IMR-90 (cell line): Measurements from ENCODE around the gene SLC39A11. TPM values are rescaled to one million over a fixed set of nuclear protein-coding genes. Genes with fewer than 3 reads are reported as not detected.
"Not testable (repeated sequence)": the region's sequence is repeated elsewhere in the genome, so short reads cannot be mapped to it uniquely, and the experiment has no call there.

Experiments
- ATAC-seq: fragments of 200-7000 bp; cut with Tn5 transposase; 2 replicates; pipeline ENCODE4 v1.9.1; 2020; ENCODE audit warnings: low read depth, mild to moderate bottlenecking, moderate library complexity
- BruUV-seq: library from RNA; stranded (reverse); fragments of 400-500 nt; replicated peaks from 2 replicates; lab custom pipeline; 2021; lab: Mats Ljungman, UMichigan
- CTCF ChIA-PET: fragments of 300-600 bp; formaldehyde crosslinking; extraction: SDS; loops from one replicate; lab custom pipeline; 2021; ENCODE audit warnings: antibody characterized with exemption; lab: Yijun Ruan, JAX
- POLR2A ChIA-PET: fragments of 300-600 bp; sonication (Branson Sonifier 250); formaldehyde crosslinking; loops from one replicate; lab custom pipeline; 2022; ENCODE audit warnings: antibody characterized with exemption; ENCODE audit not compliant: unreplicated experiment; lab: Charles Lee
- DNase-seq: peaks from one replicate; pipeline ENCODE4 v3.0.0; 2013
- H2AFZ ChIP-seq: replicated peaks from 2 replicates; pipeline ENCODE3; 2013; ENCODE audit warnings: low read length, mild to moderate bottlenecking; ENCODE audit not compliant: poor library complexity
- H2AK5ac ChIP-seq: 2 replicates; pipeline ENCODE4 v1.6.1; 2013; ENCODE audit warnings: low read depth, low read length, inconsistent platforms
- H2AK9ac ChIP-seq: replicated peaks from 2 replicates; pipeline ENCODE3; 2013; ENCODE audit warnings: mild to moderate bottlenecking, low read depth, low read length, moderate library complexity; ENCODE audit not compliant: poor library complexity
- H2BK120ac ChIP-seq: 2 replicates; pipeline ENCODE4 v1.6.1; 2013; ENCODE audit warnings: low read depth, low read length, inconsistent platforms
- H2BK15ac ChIP-seq: 3 replicates; pipeline ENCODE4 v1.6.1; 2013; ENCODE audit warnings: low read depth, low read length, inconsistent platforms
- H2BK20ac ChIP-seq: 2 replicates; pipeline ENCODE4 v1.6.1; 2013; ENCODE audit warnings: low read depth, mild to moderate bottlenecking, inconsistent platforms, low read length, moderate library complexity
- H2BK5ac ChIP-seq: 2 replicates; pipeline ENCODE4 v1.6.1; 2013; ENCODE audit warnings: mild to moderate bottlenecking, low read depth, low read length, inconsistent platforms; ENCODE audit not compliant: poor library complexity, severe bottlenecking
- H3K14ac ChIP-seq: replicated peaks from 2 replicates; pipeline ENCODE4 v1.6.1; 2013; ENCODE audit warnings: low read depth, low read length, inconsistent platforms
- H3K18ac ChIP-seq: 2 replicates; pipeline ENCODE4 v1.6.1; 2013; ENCODE audit warnings: low read depth, low read length, control low read depth
- H3K23ac ChIP-seq: 2 replicates; pipeline ENCODE4 v1.6.1; 2013; ENCODE audit warnings: low read depth, low read length, inconsistent platforms
- H3K27ac ChIP-seq: 2 replicates; pipeline ENCODE4 v1.5.1; 2013; ENCODE audit warnings: mild to moderate bottlenecking, control low read depth, low read length; ENCODE audit not compliant: insufficient read depth
- H3K27me3 ChIP-seq: 2 replicates; pipeline ENCODE4 v1.6.1; 2013; ENCODE audit warnings: low read length; ENCODE audit not compliant: control insufficient read depth, insufficient read depth
- H3K36me3 ChIP-seq: 2 replicates; pipeline ENCODE4 v1.6.1; 2013; ENCODE audit warnings: low read length, mixed read lengths; ENCODE audit not compliant: control insufficient read depth, insufficient read depth
- H3K4ac ChIP-seq: 2 replicates; pipeline ENCODE4 v1.6.1; 2013; ENCODE audit warnings: low read depth, low read length, inconsistent platforms
- H3K4me1 ChIP-seq: 2 replicates; pipeline ENCODE4 v1.6.1; 2013; ENCODE audit warnings: low read length, mixed read lengths; ENCODE audit not compliant: control insufficient read depth, insufficient read depth
- H3K4me2 ChIP-seq: 2 replicates; pipeline ENCODE4 v1.6.1; 2013; ENCODE audit warnings: low read depth, mild to moderate bottlenecking, control low read depth, low read length, moderate library complexity
- H3K4me3 ChIP-seq: 2 replicates; pipeline ENCODE4 v1.5.1; 2013; ENCODE audit warnings: low read depth, mild to moderate bottlenecking, control low read depth, low read length, moderate library complexity; ENCODE audit not compliant: insufficient read depth
- H3K56ac ChIP-seq: 2 replicates; pipeline ENCODE4 v1.6.1; 2013; ENCODE audit warnings: low read length, inconsistent platforms; ENCODE audit not compliant: insufficient read depth; ENCODE audit errors: extremely low read depth
- H3K79me1 ChIP-seq, 2 experiments: 2 replicates each; pipeline ENCODE4 v1.6.1; 2013; ENCODE audit warnings: low read length in 2 of 2, inconsistent platforms in 1 of 2, low read depth in 1 of 2
- H3K9ac ChIP-seq: 2 replicates; pipeline ENCODE4 v1.6.1; 2013; ENCODE audit warnings: low read depth, low read length, control low read depth
- H3K9me1 ChIP-seq: 2 replicates; pipeline ENCODE4 v1.6.1; 2013; ENCODE audit warnings: low read length, inconsistent platforms; ENCODE audit not compliant: insufficient read depth
- H3K9me3 ChIP-seq: 2 replicates; pipeline ENCODE4 v1.6.1; 2013; ENCODE audit warnings: low read length; ENCODE audit not compliant: control insufficient read depth, insufficient read depth
- H4K20me1 ChIP-seq: 2 replicates; pipeline ENCODE4 v1.6.1; 2013; ENCODE audit warnings: low read length, inconsistent platforms; ENCODE audit not compliant: insufficient read depth
- H4K5ac ChIP-seq: 2 replicates; pipeline ENCODE4 v1.6.1; 2013; ENCODE audit warnings: mild to moderate bottlenecking, low read depth, low read length, control low read depth
- H4K8ac ChIP-seq, 2 experiments: 2 replicates each; pipeline ENCODE4 v1.6.1; 2013; ENCODE audit warnings: low read depth in 2 of 2, low read length in 2 of 2, control low read depth in 1 of 2, inconsistent platforms in 1 of 2
- H4K91ac ChIP-seq: 2 replicates; pipeline ENCODE4 v1.6.1; 2013; ENCODE audit warnings: low read depth, low read length, inconsistent platforms; ENCODE audit not compliant: insufficient read depth
- WGBS, 2 experiments: methylation state at CpG; one replicate each; pipeline versions ENCODE4 v1.1.5 to v1.1.7; 2013; ENCODE audit warnings: missing lambda C conversion rate in 2 of 2; ENCODE audit not compliant: insufficient read length in 1 of 2; ENCODE audit errors: extremely low coverage in 2 of 2; 5-methylcytosine and 5-hydroxymethylcytosine counted together
- dilution Hi-C: fragments of 300-500 bp; cut with HindIII; formaldehyde crosslinking; loops from one replicate; pipeline ENCODE4 v1.14.3; 2018; ENCODE audit warnings: low sequenced_read_pairs; ENCODE audit not compliant: unreplicated experiment
- in situ Hi-C: fragments of 300-500 bp; cut with MboI; formaldehyde crosslinking; loops from 3 replicates; pipeline ENCODE4 v1.14.3; 2019; ENCODE audit warnings: low sequenced_read_pairs, inconsistent platforms, mixed read lengths
- intact Hi-C: fragments of 100-400 bp; cut with micrococcal nuclease; formaldehyde crosslinking; loops from 2 replicates; pipeline ENCODE4 v1.10.0; 2022
- polyA plus RNA-seq, 3 experiments: library from polyadenylated mRNA; depleted of rRNA; stranded (reverse); fragments of >200 nt; gene quantifications; 2 replicates each; pipeline ENCODE4 v1.2.3, GENCODE V29; 2012; ENCODE audit warnings: low replicate concordance in 1 of 3
- total RNA-seq: library from RNA; depleted of rRNA; stranded (reverse); fragments of >200 nt; gene quantifications from 2 replicates; pipeline ENCODE4 v1.2.3, GENCODE V29; 2012

SLC39A11 gene
- total and polyA plus RNA-seq, 2 of the 4 experiments (the other 2 are of a cell fraction), result 8.8 to 14.3 TPM

DNA sequence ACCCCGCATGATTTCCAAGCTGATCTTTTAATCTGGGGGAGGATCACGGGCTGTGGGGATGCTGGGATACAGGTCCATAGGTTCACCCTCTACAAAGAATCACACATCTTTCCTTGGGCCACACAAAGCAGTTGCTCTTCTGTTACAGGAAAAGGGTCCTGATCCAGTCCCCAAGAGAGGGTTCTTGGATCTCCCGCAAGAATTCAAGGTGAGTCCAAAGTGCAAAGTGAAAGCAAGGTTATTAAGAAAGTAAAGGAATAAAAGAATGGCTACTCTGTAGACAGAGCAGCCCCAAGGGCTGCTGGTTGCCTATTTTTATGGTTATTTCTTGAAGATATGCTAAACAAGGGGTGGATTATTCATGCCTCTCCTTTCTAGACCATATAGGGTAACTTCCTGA is 453.6 kb downstream of the SLC39A11 start:
- H3K23ac ChIP-seq, H3K56ac ChIP-seq, DNase-seq, intact Hi-C loops, in situ Hi-C loops, H4K5ac ChIP-seq, POLR2A ChIA-PET, H3K27ac ChIP-seq, dilution Hi-C loops, CTCF ChIA-PET, H2AFZ ChIP-seq, H3K9me1 ChIP-seq, H2AK5ac ChIP-seq, H2BK15ac ChIP-seq, H3K4ac ChIP-seq, H4K91ac ChIP-seq, H2BK20ac ChIP-seq, H3K9me3 ChIP-seq, H4K8ac ChIP-seq, H2BK120ac ChIP-seq, H3K4me2 ChIP-seq, H2AK9ac ChIP-seq, H4K20me1 ChIP-seq, H3K18ac ChIP-seq, H3K36me3 ChIP-seq, H3K27me3 ChIP-seq, H3K79me1 ChIP-seq, H3K14ac ChIP-seq, H3K4me1 ChIP-seq, H3K4me3 ChIP-seq, BruUV-seq, H2BK5ac ChIP-seq, ATAC-seq, H3K9ac ChIP-seq: not testable (repeated sequence)
- WGBS, 2 experiments, result no CpG with 5 or more reads among the region's 3 CpGs
